ENCODE results near the gene EIF4E2. TPM values are rescaled to one million over a fixed set of nuclear protein-coding genes. Genes with fewer than 3 reads are reported as not detected.
A peak's percentile ranks its signal among the peaks of the same experiment; 100 is the strongest.

EIF4E2 gene
- total and polyA plus RNA-seq, 10 donors = 29.3 to 61.1 (median 45.5) TPM

DNA sequence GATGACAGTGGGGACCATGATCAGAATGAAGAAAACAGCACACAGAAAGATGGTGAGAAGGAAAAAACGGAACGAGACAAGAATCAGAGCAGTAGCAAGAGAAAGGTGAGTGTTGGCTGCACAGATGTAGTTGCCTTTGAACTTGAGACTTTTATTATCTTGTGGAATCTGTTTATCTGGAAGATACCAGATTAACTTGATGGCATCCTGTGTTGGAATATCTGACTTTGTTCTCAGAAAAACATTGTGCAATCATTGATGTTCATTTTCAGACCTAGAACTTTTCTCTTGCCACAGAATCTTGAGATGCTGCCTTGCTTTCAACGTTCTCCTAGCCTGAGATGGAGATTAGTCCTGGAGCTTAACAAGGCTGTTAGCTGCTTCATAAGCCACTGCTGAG is 5.9 kb downstream of the EIF4E2 start:
- H3K4me1 ChIP-seq = peaks cover 16 to 50% (median 36%) of the 10 kb centered on the region in 6 donors
- no peak for DNase-seq
- no peak overlapping the region for H3K27ac ChIP-seq
- peaks cover 13 to 85% (median 57%) of the 10 kb centered on the region in 6 donors for H3K36me3 ChIP-seq
- H3K4me3 ChIP-seq = no peak overlapping the region
- H3K27me3 ChIP-seq (replicated peaks in 1 of 7) = no peaks in the 10 kb centered on the region
- TF ChIP-seq, protein P1, sequence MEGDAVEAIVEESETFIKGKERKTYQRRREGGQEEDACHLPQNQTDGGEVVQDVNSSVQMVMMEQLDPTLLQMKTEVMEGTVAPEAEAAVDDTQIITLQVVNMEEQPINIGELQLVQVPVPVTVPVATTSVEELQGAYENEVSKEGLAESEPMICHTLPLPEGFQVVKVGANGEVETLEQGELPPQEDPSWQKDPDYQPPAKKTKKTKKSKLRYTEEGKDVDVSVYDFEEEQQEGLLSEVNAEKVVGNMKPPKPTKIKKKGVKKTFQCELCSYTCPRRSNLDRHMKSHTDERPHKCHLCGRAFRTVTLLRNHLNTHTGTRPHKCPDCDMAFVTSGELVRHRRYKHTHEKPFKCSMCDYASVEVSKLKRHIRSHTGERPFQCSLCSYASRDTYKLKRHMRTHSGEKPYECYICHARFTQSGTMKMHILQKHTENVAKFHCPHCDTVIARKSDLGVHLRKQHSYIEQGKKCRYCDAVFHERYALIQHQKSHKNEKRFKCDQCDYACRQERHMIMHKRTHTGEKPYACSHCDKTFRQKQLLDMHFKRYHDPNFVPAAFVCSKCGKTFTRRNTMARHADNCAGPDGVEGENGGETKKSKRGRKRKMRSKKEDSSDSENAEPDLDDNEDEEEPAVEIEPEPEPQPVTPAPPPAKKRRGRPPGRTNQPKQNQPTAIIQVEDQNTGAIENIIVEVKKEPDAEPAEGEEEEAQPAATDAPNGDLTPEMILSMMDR (IDR thresholded peaks at IDR 0.05 in 8 of 11, conservative IDR thresholded peaks at IDR 0.05 in 3 of 11) = no peak
- TF ChIP-seq POLR2A (IDR thresholded peaks at IDR 0.05) (no peak), POLR2AphosphoS5 (IDR thresholded peaks at IDR 0.05) (no peak)
- WGBS, 5 donors = 79 to 92% (median 88%) methylated on average over 3 of the region's 3 CpGs
- intact Hi-C loops (cut with DNase I; ENCODE audit: low total_unique reads) = no loop called here
- H3K9me3 ChIP-seq = no peaks in the 10 kb centered on the region

DNA sequence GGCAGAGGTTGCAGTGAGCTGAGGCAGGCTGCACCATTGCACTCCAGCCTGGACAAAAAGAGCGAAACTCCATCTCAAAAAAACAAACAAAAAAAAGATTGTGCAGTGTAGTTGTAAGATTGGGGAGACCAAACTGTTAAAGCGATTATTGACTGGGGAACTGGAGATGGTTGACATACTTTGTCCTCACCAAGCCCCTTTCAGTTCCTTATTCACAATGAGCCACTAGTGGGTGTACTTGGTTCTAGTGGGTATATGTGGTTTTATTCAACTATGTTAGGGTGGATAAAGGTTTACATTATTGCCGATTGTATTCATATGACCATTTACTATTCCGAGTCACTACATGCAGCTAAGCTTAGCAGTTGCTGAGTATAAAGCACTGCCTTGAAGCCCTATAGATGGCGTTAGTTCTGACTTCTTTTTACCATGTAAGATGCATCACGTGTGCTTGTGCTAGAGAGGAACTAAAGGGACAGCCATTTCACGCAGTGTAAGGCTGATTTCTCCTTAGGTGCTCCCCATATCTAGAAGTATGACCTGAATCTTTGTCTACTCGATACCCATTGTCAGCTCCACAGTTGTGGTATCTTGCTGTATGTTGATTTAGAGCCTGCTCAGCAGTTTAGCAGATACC is 12.1 kb downstream of the EIF4E2 start:
- no peaks in the 10 kb centered on the region for H3K9me3 ChIP-seq
- peaks cover 9 to 100% (median 91%) of the 10 kb centered on the region in 6 donors for H3K36me3 ChIP-seq
- H3K4me3 ChIP-seq = no peak overlapping the region
- H3K27ac ChIP-seq = peak overlapping the region in 1 of 8 donors; percentile 4
- intact Hi-C loops (cut with DNase I; ENCODE audit: low total_unique reads) = no loop called here
- 67 to 83% (median 75%) methylated on average over 8 of the region's 8 CpGs for WGBS, 5 donors
- TF ChIP-seq, protein P1 (IDR thresholded peaks at IDR 0.05 in 8 of 11, conservative IDR thresholded peaks at IDR 0.05 in 3 of 11) = peak in 1 of 11 experiments; percentile 9
- TF ChIP-seq POLR2AphosphoS5 (IDR thresholded peaks at IDR 0.05) = no peak
- peaks cover 0 to 7% (median 0%) of the 10 kb centered on the region in 6 donors for H3K4me1 ChIP-seq
- no peaks in the 10 kb centered on the region for H3K27me3 ChIP-seq (replicated peaks in 1 of 7)
- no peak for DNase-seq

DNA sequence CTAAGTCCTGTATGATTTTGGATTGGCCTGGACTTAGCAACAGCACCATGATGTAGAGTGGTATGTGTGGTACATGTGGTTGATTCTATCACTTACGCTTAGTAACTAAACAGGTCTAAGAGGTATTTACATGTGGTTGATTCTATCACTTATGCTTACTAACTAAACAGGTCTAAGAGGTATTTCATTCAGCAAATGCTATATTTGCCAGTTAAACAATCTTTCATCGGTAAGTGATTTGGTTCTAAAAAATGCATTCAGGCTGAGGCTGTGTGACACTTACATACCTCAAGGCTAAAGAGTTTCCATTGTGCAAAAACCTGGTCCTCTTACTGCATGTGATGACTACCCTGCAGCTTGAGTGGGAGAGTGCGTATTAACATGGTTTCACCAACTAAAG is 13.1 kb downstream of the EIF4E2 start:
- Histone ChIP-seq H3K4me3 (no peak overlapping the region), H3K9me3 (no peaks in the 10 kb centered on the region), H3K27me3 (replicated peaks in 1 of 7) (no peaks in the 10 kb centered on the region), H3K4me1 (peaks cover 0 to 7% (median 0%) of the 10 kb centered on the region in 6 donors), H3K36me3 (peaks cover 9 to 100% (median 92%) of the 10 kb centered on the region in 6 donors), H3K27ac (no peak overlapping the region)
- TF ChIP-seq POLR2AphosphoS5 (IDR thresholded peaks at IDR 0.05) (no peak), POLR2A (IDR thresholded peaks at IDR 0.05) (no peak)
- TF ChIP-seq, protein P1 (IDR thresholded peaks at IDR 0.05 in 8 of 11, conservative IDR thresholded peaks at IDR 0.05 in 3 of 11) = no peak
- intact Hi-C loops (cut with DNase I; ENCODE audit: low total_unique reads) = no loop called here
- no peak for DNase-seq
- WGBS, 5 donors = 45 to 66% (median 52%) methylated on average over 3 of the region's 3 CpGs

DNA sequence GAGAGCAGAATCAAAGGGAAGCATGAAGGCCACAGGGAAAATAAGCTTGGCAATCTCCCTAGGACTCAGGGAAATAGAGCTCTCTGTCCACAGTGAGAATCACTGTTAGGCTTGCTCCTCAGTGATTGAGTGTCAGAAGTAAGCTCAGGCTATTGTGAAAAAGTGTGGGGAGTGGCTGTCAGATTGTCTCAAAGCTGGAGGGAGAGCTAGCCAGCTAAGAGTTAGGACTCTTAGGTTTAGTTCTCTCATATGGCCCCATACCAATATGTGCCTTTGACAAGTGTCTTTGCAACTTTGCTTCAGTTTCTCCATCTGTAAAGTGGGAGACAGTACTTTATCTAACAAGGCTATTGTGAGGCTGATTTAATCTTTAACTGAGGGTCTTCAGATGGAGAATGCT is 17.2 kb downstream of the EIF4E2 start:
- no peak overlapping the region for H3K27ac ChIP-seq

More for the DNA sequence above, 17.2 kb downstream of the EIF4E2 start:
- DNase-seq = no peak
- Histone ChIP-seq H3K4me1 (peaks cover 0 to 2% (median 0%) of the 10 kb centered on the region in 6 donors), H3K36me3 (peaks cover 10 to 100% (median 98%) of the 10 kb centered on the region in 6 donors), H3K27me3 (replicated peaks in 1 of 7) (no peaks in the 10 kb centered on the region), H3K9me3 (no peaks in the 10 kb centered on the region), H3K4me3 (no peak overlapping the region)
- no peak for TF ChIP-seq POLR2A (IDR thresholded peaks at IDR 0.05)
- TF ChIP-seq, protein P1 (IDR thresholded peaks at IDR 0.05 in 8 of 11, conservative IDR thresholded peaks at IDR 0.05 in 3 of 11) = no peak
- TF ChIP-seq POLR2AphosphoS5 (IDR thresholded peaks at IDR 0.05) = no peak
- intact Hi-C loops (cut with DNase I; ENCODE audit: low total_unique reads) = no loop called here

All from spleen (tissue), 11 donors.